Endothelial cell of hepatic sinusoid (primary cell): ENCODE data around the gene GALNT10.

Experiments used
- in situ Hi-C: cut with HindIII; loops from 2 replicates; pipeline ENCODE4 v1.10.0; 2017; ENCODE audit warnings: low sequenced_read_pairs

GALNT10 gene

GRCh38 chr5:154419236-154419635 is 228.7 kb downstream of the GALNT10 start:
- in situ Hi-C loops, result no loop called here

GRCh38 chr5:154421868-154422267 is 231.3 kb downstream of the GALNT10 start:
- in situ Hi-C loops, result no loop called here

GRCh38 chr5:154422298-154422697 is 231.8 kb downstream of the GALNT10 start:
- in situ Hi-C loops, result no loop called here

GRCh38 chr5:154428208-154428607 is 237.7 kb downstream of the GALNT10 start:
- in situ Hi-C loops, result no loop called here

GRCh38 chr5:154429341-154429740 is 238.8 kb downstream of the GALNT10 start:
- in situ Hi-C loops, result no loop called here

- in situ Hi-C loops, result no loop called here
Measured at GRCh38 chr5:154430466-154430865, 239.9 kb downstream of the GALNT10 start.

- in situ Hi-C loops, result no loop called here
Measured at GRCh38 chr5:154430961-154431630, 240.6 kb downstream of the GALNT10 start.

GRCh38 chr5:154435226-154435625 is 244.7 kb downstream of the GALNT10 start:
- in situ Hi-C loops, result no loop called here

- in situ Hi-C loops, result no loop called here
Measured at GRCh38 chr5:154437281-154437965, 246.9 kb downstream of the GALNT10 start.

- in situ Hi-C loops, result no loop called here
Measured at GRCh38 chr5:154440540-154440939, 250.0 kb downstream of the GALNT10 start.

GRCh38 chr5:154442801-154443200 is 252.3 kb downstream of the GALNT10 start:
- in situ Hi-C loops, result no loop called here

- in situ Hi-C loops, result no loop called here
Measured at GRCh38 chr5:154444556-154445421, 254.3 kb downstream of the GALNT10 start.

GRCh38 chr5:154445422-154446194 is 255.1 kb downstream of the GALNT10 start, which contains the start of gene SAP30L:
SAP30L (plus strand) TSS chr5:154445997; CDS start chr5:154446605, 608 bp downstream.
- in situ Hi-C loops, result no loop called here

GRCh38 chr5:154446195-154447088 is 255.9 kb downstream of the GALNT10 start:
- in situ Hi-C loops, result no loop called here

GRCh38 chr5:154447089-154447725 is 256.7 kb downstream of the GALNT10 start:
- in situ Hi-C loops, result no loop called here

- in situ Hi-C loops, result no loop called here
Measured at GRCh38 chr5:154449786-154450185, 259.3 kb downstream of the GALNT10 start.

- in situ Hi-C loops, result no loop called here
Measured at GRCh38 chr5:154451957-154452356, 261.4 kb downstream of the GALNT10 start.

- in situ Hi-C loops, result loop anchor here (5.0 kb wide), 2 partner anchors 152 to 192 kb away; no protein-coding TSS in a partner anchor
Measured at GRCh38 chr5:154455585-154455984, 265.1 kb downstream of the GALNT10 start.

- in situ Hi-C loops, result loop anchor here (5.0 kb wide), 2 partner anchors 151 to 191 kb away; no protein-coding TSS in a partner anchor
Measured at GRCh38 chr5:154456540-154456939, 266.0 kb downstream of the GALNT10 start.
